ENCODE results near the gene LCE7A.

GRCh38 chr1:152884506-152884905, 24.7 kb downstream of the LCE7A start:
- TF ChIP-seq CTCF (conservative IDR thresholded peaks at IDR 0.05 in 1 of 2, IDR thresholded peaks at IDR 0.05 in 1 of 2; ENCODE audit: low read depth in 1 of 2, low read length in 2 of 2) (no peak), EZH2 (IDR thresholded peaks at IDR 0.05; ENCODE audit: low read length, missing control alignments) (no peak)

Data from fibroblast of lung (primary cell).